ENCODE data around the gene INPP5F. TPM values are rescaled to one million over a fixed set of nuclear protein-coding genes. Genes with fewer than 3 reads are reported as not detected.

The INPP5F gene
- total and polyA plus RNA-seq, 9 of the 15 experiments (the other 6 are each of a cell fraction or from before 2014, with no cell fraction given) = 1.6 to 7.3 (median 6.0) TPM

DNA sequence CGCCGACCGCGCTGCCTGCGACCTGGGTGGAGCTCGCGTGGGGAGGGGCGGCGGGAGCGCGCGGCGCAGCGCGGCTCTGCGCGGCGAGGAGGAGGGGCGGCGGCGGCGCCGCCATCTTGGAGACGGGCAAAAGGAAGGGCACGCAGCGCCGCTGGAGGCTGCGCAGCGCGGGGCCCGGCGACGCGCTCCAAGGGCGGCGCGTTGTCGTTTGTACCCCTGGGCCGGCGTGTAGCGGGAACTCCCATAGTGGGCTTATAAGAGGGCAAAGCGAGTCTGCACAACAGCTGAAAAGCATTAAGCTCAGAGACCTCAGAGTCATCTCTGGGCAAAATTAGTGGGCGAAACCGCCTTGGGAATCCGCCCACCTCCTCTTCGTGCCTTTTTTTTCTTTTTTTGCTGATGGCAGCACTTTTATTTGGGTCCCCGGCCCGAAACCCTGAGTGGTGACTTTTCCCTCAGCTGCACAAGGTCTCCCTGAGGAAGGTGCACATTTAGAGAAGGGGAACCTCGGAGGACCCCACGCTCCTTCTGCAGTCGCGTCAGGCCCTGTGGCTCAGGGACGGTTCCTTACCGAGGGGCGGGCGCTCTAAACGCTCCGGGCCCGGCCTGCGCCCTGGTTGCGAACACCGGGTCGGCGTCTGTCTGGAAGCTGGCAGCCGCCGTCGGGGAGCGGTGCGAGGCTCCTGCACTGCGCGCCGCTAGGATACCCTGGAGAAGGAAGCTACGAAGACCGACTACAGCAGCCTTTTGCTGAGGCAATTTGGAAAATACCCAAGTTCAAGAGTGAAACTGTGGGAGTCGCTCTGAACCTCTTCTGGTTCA is 147.2 kb downstream of the INPP5F start (continued):
- TF ChIP-seq, protein P1, sequence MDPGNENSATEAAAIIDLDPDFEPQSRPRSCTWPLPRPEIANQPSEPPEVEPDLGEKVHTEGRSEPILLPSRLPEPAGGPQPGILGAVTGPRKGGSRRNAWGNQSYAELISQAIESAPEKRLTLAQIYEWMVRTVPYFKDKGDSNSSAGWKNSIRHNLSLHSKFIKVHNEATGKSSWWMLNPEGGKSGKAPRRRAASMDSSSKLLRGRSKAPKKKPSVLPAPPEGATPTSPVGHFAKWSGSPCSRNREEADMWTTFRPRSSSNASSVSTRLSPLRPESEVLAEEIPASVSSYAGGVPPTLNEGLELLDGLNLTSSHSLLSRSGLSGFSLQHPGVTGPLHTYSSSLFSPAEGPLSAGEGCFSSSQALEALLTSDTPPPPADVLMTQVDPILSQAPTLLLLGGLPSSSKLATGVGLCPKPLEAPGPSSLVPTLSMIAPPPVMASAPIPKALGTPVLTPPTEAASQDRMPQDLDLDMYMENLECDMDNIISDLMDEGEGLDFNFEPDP (CRISPR knock-in tag; IDR thresholded peaks at IDR 0.05) = no peak
- no peak for TF ChIP-seq CHD2 (IDR thresholded peaks at IDR 0.05; ENCODE audit: low read depth, low read length)
- TF ChIP-seq ETS1 (conservative IDR thresholded peaks at IDR 0.05; ENCODE audit: control insufficient read depth, low read depth, low read length) = peak; percentile 93
- peak; percentile 91 for TF ChIP-seq ZFX (CRISPR knock-in tag; IDR thresholded peaks at IDR 0.05)
- no peak for TF ChIP-seq ARID3B (CRISPR knock-in tag; IDR thresholded peaks at IDR 0.05; ENCODE audit: borderline replicate concordance)
- peak; percentile 43 to 47; a peak in 3 of 4 replicates for TF ChIP-seq SIX5 (IDR thresholded peaks at IDR 0.05; ENCODE audit: borderline replicate concordance in 1 of 2, insufficient read depth in 1 of 2, low read depth in 1 of 2, low read length in 2 of 2)
- no peak for TF ChIP-seq TCF3 (CRISPR knock-in tag; IDR thresholded peaks at IDR 0.05)
- TF ChIP-seq, protein P2, sequence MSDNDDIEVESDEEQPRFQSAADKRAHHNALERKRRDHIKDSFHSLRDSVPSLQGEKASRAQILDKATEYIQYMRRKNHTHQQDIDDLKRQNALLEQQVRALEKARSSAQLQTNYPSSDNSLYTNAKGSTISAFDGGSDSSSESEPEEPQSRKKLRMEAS (CRISPR knock-in tag; IDR thresholded peaks at IDR 0.05) = no peak
- TF ChIP-seq, protein P3, sequence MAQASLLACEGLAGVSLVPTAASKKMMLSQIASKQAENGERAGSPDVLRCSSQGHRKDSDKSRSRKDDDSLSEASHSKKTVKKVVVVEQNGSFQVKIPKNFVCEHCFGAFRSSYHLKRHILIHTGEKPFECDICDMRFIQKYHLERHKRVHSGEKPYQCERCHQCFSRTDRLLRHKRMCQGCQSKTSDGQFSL (CRISPR knock-in tag; IDR thresholded peaks at IDR 0.05) = peak; percentile 74; the same call in 1 of the 2 replicates
- TF ChIP-seq, protein P3 (tag; IDR thresholded peaks at IDR 0.05) = no peak
- TF ChIP-seq, protein P4, sequence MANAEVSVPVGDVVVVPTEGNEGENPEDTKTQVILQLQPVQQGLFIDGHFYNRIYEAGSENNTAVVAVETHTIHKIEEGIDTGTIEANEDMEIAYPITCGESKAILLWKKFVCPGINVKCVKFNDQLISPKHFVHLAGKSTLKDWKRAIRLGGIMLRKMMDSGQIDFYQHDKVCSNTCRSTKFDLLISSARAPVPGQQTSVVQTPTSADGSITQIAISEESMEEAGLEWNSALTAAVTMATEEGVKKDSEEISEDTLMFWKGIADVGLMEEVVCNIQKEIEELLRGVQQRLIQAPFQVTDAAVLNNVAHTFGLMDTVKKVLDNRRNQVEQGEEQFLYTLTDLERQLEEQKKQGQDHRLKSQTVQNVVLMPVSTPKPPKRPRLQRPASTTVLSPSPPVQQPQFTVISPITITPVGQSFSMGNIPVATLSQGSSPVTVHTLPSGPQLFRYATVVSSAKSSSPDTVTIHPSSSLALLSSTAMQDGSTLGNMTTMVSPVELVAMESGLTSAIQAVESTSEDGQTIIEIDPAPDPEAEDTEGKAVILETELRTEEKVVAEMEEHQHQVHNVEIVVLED (CRISPR knock-in tag; IDR thresholded peaks at IDR 0.05) = peak; percentile 97
- TF ChIP-seq MCM3 (IDR thresholded peaks at IDR 0.05) = no peak
- no peak for TF ChIP-seq EWSR1 (IDR thresholded peaks at IDR 0.05; ENCODE audit: borderline replicate concordance, low read depth, partially characterized antibody)
- TF ChIP-seq MIER1 (IDR thresholded peaks at IDR 0.05; ENCODE audit: low read depth) = no peak

All from K562 (cell line).